ES-I3 (cell line): Measurements from ENCODE around the gene NPPC.
"Not testable (repeated sequence)": the region's sequence is repeated elsewhere in the genome, so short reads cannot be mapped to it uniquely, and the experiment has no call there.

ENCODE experiments used
- H3K36me3 ChIP-seq: 2 replicates; pipeline ENCODE4 v1.6.1; 2013; ENCODE audit warnings: mild to moderate bottlenecking, low read length, control low read depth, moderate library complexity; ENCODE audit not compliant: insufficient read depth
- H3K4me1 ChIP-seq: 2 replicates; pipeline ENCODE4 v1.6.1; 2013; ENCODE audit warnings: mild to moderate bottlenecking, control low read depth, low read length; ENCODE audit not compliant: insufficient read depth
- H3K9ac ChIP-seq: 2 replicates; pipeline ENCODE4 v1.6.1; 2013; ENCODE audit warnings: low read depth, mild to moderate bottlenecking, low read length, moderate library complexity
- H3K9me3 ChIP-seq: 2 replicates; pipeline ENCODE4 v1.6.1; 2013; ENCODE audit warnings: mild to moderate bottlenecking, low read length, moderate library complexity; ENCODE audit not compliant: control insufficient read depth, insufficient read depth

The NPPC gene

DNA sequence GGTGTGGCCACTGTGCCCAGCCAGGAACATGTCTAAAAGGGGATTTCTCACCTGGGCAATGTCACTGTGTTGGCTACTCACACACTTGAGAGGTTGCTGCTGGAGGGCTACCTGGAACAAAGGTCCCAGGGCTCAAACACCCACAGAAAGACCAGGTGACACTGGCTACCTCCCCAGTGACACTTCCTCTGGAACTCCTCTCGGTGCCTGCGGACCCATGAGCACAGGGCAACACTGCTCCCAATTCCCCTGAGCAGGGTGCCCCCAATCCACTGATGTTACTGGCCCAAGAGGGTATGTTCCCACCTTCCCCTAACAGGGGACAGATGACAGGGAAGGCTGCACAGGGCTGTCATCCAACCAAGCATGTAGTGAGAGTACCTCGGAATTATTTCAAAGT is 5.8 kb downstream of the NPPC start:
- H3K9me3 ChIP-seq = no peaks in the 10 kb centered on the region
- no peak overlapping the region for H3K9ac ChIP-seq
- no peaks in the 10 kb centered on the region for H3K36me3 ChIP-seq
- no peaks in the 10 kb centered on the region for H3K4me1 ChIP-seq

DNA sequence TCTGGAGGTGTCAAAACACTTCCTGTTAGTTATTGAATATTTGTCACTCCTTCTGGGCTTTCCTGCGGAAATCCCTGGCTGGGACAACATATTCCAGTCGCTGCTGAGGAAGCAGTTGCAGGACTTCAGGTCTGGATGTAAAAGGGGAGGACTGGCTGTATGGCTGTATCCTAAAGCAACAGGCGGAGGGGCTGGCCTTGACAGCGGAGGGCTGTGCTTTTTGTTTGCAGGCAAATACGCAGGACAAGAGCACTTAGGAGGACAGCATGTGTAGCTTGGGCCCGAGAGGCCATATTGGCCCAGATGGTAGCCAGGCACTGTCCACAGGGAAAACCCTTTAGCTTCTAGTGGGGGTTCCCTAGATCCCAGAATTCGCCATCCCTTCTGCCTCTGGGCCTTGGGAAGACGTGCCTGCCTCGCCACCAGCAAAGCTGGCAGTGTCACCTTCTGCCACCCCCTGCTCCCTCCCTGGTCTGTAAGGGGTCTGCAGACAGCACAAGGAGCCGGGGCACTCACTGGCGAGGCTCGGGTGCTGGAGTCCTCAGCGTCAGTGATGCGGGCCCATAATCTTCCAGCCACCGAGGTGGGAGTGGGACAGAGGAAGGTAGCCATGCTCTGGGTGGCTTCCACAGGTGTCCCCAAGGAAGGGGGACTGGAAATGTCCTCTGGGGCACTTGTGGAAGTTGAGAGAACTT is 6.7 kb downstream of the NPPC start:
- no peak overlapping the region for H3K9ac ChIP-seq
- no peaks in the 10 kb centered on the region for H3K9me3 ChIP-seq
- H3K4me1 ChIP-seq = no peaks in the 10 kb centered on the region
- H3K36me3 ChIP-seq = no peaks in the 10 kb centered on the region

DNA sequence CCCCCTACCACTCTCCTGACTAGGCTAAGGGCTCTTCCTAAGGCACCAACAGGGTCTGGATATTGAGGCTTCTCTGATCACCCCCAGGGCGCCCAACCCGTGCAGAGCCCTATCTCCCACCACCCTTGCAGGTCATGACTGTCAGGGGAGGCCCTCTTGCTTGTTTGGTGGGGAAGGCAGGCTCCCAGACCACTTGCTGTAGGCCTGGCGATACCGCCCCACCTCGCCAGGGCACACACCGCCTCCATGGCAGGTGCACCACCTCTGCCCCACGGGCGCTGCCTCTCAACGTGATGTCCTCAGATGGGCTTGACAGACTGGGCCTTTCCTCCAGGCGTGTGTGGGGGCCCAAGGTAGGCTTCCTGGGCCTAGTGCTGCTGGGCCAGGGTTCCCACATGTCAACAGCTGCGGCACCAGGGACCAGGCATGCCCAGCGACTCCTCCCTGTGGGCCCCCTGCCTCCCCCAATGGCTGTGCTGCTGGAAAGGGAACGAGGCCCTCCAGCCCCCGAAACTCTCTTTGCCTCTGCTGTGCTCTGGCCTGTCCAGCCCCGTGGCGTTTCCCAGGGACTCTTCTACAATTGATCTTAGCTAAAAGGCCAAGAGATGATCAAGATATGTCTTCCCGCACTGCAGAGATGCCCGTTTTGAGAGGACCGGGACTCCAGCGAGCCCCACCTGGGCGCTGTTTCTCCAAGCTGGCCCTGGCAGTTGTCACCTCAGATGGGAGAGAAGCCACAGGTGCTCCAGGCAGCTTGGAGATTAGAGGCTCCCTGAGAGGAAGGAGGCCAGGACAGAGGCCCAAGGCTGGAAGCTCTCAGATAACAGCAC is 7.5 kb downstream of the NPPC start:
- no peaks in the 10 kb centered on the region for H3K9me3 ChIP-seq
- no peak overlapping the region for H3K9ac ChIP-seq
- no peaks in the 10 kb centered on the region for H3K4me1 ChIP-seq
- H3K36me3 ChIP-seq = no peaks in the 10 kb centered on the region

DNA sequence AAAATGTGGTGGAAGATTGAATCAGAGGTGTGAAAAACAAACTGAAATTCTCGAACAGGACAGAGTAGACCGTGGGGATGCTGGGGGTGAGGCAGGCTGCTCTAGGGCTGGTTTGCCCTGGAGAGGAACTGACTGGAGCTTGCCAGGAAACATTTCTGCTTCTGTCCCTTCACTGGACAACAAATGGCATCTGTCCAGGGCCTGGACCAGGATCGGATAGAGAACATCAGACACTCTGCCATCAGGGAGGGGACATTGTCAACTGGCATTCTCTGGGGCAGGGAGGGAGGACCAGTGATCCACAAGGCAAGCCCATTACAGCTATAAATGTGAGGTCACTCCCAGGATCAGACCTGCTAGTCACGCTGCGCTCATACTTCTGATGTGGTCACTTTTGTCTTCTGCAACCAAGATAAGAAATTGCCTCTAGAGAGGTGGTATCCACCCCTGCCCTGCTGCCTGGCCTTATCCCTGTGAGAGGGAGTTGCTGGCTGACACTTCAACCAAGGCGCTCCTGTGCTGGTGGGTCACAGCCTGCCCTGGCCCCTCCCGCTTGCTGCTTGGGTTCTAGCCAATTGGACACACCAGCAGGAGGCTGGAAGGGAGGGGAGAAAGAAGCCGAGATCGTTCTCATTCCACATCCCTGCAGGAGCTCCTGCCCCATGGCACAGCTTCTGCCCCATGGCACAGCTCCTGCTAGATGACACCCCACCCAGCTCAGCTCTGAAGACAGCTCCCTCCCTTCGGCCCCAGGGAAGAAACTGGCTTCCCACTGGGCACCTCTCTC is 8.7 kb downstream of the NPPC start:
- Histone ChIP-seq H3K9ac (no peak overlapping the region), H3K9me3 (no peaks in the 10 kb centered on the region), H3K36me3 (no peaks in the 10 kb centered on the region), H3K4me1 (no peaks in the 10 kb centered on the region)

DNA sequence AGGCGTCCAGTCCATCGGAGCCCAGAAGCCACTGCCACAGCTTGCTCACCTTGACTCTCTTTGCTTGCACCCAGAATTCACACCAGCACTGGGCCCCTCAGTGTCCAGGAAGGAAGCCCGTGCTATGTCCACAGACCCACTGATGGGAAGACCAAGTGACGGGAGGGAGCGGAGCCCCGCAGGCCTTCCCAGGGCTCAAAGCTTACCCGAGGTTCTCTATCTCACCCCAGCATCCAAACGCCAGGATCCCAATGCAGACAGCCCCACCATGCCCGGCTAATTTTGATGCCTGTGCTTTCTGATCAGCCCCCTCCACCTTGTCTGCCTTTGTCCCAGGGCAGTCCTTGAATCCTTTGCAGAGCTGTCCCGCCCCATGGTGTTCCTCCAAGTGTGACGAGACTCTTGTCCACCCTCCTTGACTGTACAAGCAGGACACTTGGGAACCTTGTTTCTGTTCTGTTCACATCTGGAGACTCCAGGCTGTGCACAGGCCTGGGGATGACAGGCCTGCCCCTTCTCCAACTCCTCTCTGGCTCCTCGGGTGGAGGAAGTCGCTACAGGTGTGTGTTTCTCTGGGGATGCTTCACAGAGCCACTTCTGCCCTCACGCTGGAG is 12.0 kb downstream of the NPPC start:
- Histone ChIP-seq H3K36me3 (no peaks in the 10 kb centered on the region), H3K4me1 (peaks cover 4% of the 10 kb centered on the region; the same call in 1 of the 2 replicates), H3K9ac (no peak overlapping the region), H3K9me3 (no peaks in the 10 kb centered on the region)

DNA sequence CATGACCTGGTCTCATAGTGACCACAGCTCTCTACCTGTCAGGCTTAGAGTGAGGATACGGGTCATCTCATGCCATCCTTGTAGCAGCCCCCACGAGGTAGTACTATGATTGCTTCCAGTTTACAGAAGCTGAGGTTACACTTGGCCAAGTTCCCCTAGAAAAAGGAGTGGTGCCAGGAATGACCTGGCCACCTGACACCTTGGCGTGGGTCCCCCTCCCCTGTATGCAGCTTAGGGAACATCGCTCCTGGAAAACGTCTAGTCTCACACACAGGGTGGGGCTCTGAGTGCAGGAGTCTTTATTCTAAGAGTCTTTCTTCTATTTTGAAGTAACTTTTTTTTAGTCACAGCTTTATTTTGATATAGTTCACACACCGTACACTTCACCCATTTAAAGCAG is 14.8 kb downstream of the NPPC start:
- no peak overlapping the region for H3K9ac ChIP-seq
- no peaks in the 10 kb centered on the region for H3K36me3 ChIP-seq
- peaks cover 4% of the 10 kb centered on the region; the same call in 1 of the 2 replicates for H3K4me1 ChIP-seq
- no peaks in the 10 kb centered on the region for H3K9me3 ChIP-seq

DNA sequence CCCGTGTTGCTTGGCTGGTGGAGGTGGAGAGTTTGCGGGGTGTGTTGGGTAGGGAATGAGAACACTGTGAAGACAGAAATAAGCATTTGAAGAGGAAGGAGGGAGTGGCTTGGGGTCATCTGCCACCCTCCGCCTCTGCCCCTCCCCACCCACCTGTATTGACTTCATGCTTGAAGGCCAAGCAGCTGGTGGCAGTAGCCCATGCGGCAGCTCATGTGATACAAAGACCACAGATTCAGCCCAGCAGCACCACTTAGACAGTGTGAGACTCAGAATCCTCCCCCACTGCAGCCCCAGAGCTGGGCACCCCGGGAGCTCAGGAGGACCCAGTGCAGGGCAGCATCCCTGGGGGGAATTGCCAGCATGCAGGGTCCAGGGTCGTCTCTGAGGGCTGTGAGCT is 15.4 kb downstream of the NPPC start:
- Histone ChIP-seq H3K9ac (no peak overlapping the region), H3K4me1 (peaks cover 6% of the 10 kb centered on the region; the same call in 1 of the 2 replicates), H3K9me3 (no peaks in the 10 kb centered on the region), H3K36me3 (no peaks in the 10 kb centered on the region)

DNA sequence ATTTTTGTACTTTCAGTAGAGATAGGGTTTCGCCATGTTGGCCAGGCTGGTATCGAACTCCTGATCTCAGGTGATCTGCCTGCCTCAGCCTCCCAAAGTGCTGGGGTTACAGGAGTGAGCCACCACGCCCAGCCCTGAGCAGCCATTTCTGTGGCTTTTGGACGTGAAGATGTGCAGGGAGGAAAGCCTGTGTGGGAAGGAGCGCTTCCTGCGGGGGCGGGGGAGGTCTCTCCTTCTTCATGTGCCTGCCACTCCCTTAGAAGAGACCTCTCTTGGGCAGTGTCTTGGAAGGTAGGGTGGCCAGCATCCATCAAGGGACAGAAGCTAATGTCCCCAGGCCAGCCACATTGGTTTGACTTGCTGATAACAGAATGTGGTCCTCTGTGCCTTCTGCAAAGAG is 16.0 kb downstream of the NPPC start:
- not testable (repeated sequence) for H3K9me3 ChIP-seq, H3K9ac ChIP-seq, H3K4me1 ChIP-seq, H3K36me3 ChIP-seq

DNA sequence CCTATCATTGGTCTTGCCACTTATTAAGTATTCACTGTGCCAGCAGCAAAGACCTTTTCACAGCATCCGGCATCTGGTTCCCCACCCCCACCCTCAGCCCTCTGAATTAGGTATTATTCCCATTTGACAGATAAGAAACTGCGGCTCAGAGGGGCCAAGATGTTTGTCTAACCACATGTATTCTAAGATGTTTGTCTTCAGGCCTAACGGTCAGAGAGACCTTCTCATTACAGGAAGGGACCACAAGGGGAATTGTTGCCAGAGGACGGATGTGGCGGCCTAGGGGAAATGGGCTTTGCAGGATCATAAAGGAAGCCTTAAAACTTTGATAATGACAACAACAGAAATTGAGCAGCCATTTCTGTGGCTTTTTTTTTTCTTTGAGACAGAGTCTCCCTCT is 16.6 kb downstream of the NPPC start:
- no peaks in the 10 kb centered on the region for H3K9me3 ChIP-seq
- H3K4me1 ChIP-seq = peaks cover 7% of the 10 kb centered on the region; the same call in 1 of the 2 replicates
- H3K36me3 ChIP-seq = no peaks in the 10 kb centered on the region
- no peak overlapping the region for H3K9ac ChIP-seq

DNA sequence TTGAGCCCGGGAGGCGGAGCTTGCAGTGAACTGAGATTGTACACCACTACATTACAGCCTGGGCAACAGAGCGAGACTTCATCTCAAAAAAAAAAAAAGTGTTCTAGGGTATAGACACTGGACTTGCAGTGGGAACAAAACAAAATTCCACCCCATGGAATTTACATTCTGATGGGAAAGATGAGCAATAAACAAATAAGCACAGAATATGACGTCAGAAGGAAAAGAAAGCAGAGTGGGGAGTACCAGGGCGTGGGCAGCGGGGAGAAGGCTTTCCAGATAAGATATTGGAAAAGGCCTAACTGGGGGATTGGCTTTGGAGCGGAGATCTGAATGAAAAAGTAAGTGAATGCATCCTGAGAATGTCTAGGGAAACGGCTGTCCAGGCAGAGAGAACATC is 17.6 kb downstream of the NPPC start:
- H3K9ac ChIP-seq = no peak overlapping the region
- H3K4me1 ChIP-seq = peaks cover 7% of the 10 kb centered on the region; the same call in 1 of the 2 replicates
- H3K9me3 ChIP-seq = no peaks in the 10 kb centered on the region
- H3K36me3 ChIP-seq = no peaks in the 10 kb centered on the region

DNA sequence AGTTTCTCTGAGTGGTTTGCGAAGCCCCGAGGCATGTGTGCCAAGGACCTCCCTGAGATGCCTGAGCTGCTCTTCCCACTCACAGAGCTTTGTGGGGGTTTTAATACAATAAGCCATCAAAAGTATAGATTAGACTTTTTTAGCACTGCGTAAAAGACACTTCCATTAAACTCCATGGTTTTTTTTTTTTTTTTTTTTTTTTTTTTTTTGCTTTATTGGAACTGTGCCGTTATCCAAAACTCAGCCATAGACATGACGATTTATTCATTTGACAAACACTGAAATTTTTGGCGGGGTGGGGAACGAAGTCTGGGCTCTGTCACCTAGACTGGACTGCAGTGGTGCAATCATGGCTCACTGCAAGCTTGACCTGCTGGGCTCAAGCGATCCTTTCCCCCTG is 18.4 kb downstream of the NPPC start:
- Histone ChIP-seq H3K9ac (no peak overlapping the region), H3K4me1 (peaks cover 7% of the 10 kb centered on the region; the same call in 1 of the 2 replicates), H3K9me3 (no peaks in the 10 kb centered on the region), H3K36me3 (no peaks in the 10 kb centered on the region)

DNA sequence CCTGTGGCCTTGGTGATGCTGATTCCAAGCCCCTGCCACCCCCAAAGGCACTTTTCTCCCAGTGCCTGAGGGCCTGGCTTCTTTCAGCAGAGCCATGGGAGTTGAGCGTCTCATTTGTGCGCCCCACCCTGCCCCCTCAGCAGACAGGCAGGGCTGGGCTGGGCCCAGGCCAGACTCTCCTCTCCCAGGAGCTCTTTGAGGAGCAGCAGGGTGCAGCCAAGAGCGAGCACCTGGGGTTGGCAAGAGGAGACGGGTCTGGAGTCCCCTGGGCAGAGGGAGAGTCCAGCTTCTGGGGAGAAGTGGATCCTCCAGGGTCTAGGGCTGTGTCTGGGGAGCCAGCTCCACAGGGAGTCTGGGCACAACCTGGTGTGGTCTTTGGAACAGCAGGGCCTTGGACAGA is 21.2 kb downstream of the NPPC start:
- H3K4me1 ChIP-seq = peaks cover 5% of the 10 kb centered on the region; the same call in 1 of the 2 replicates
- no peak overlapping the region for H3K9ac ChIP-seq
- no peaks in the 10 kb centered on the region for H3K36me3 ChIP-seq
- H3K9me3 ChIP-seq = no peaks in the 10 kb centered on the region

DNA sequence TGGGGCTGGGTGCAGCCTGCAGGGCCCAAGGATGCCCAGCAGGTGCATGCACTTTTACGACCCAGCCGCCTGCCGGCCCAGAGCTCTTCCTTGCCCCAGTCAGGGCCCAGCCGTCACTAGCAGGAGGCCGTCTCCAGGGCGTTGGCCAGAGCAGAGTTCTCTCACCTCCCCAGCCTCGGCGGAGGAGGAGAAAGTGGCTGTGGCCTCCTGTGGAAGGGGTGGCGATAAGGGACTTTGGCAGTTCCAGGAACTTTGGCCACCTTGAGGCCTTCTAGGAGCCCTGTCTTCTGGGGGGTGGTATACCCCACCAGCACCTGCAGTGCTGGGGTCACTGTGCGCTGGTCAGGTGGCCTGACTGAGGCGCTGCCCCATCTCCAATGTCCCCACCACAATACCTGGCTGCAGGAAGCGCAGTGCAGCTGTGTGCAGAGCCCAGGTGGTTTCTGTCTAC is 22.0 kb downstream of the NPPC start:
- peaks cover 5% of the 10 kb centered on the region; the same call in 1 of the 2 replicates for H3K4me1 ChIP-seq
- no peaks in the 10 kb centered on the region for H3K36me3 ChIP-seq
- H3K9me3 ChIP-seq = no peaks in the 10 kb centered on the region
- H3K9ac ChIP-seq = no peak overlapping the region

DNA sequence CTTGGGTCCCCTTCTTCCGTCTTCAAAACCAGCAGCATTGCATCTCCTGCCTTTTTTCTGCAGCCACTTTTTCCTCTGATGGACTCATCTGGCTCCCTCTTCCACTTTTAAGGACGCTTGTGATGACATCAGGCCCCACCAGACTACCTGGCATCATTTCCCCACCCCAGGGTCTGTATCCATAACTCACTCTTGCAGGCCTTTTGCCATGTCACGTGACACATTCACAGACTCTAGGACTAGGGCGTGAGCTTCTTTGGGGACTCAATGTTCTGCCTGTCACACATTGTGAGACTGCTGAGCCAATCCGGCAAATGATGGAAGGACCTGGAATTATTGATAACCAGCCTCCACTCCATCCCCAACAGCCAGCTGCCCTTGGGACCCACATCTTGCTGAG is 23.6 kb downstream of the NPPC start:
- Histone ChIP-seq H3K9me3 (no peaks in the 10 kb centered on the region), H3K9ac (no peak overlapping the region), H3K36me3 (no peaks in the 10 kb centered on the region), H3K4me1 (peaks cover 5% of the 10 kb centered on the region; the same call in 1 of the 2 replicates)
